ENCODE results near the gene TIPIN.

GRCh38 chr15:66394915-66395314 is 38.4 kb upstream of the TIPIN start:
- TF ChIP-seq, protein P1, sequence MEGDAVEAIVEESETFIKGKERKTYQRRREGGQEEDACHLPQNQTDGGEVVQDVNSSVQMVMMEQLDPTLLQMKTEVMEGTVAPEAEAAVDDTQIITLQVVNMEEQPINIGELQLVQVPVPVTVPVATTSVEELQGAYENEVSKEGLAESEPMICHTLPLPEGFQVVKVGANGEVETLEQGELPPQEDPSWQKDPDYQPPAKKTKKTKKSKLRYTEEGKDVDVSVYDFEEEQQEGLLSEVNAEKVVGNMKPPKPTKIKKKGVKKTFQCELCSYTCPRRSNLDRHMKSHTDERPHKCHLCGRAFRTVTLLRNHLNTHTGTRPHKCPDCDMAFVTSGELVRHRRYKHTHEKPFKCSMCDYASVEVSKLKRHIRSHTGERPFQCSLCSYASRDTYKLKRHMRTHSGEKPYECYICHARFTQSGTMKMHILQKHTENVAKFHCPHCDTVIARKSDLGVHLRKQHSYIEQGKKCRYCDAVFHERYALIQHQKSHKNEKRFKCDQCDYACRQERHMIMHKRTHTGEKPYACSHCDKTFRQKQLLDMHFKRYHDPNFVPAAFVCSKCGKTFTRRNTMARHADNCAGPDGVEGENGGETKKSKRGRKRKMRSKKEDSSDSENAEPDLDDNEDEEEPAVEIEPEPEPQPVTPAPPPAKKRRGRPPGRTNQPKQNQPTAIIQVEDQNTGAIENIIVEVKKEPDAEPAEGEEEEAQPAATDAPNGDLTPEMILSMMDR (IDR thresholded peaks at IDR 0.05): no peak
- TF ChIP-seq POLR2AphosphoS5 (IDR thresholded peaks at IDR 0.05) (no peak), POLR2A (IDR thresholded peaks at IDR 0.05) (no peak), EP300 (IDR thresholded peaks at IDR 0.05) (no peak)

Data from gastroesophageal sphincter (tissue), 3 donors.